Ureter (tissue), 1 donor: ENCODE measurements around the gene ASCL2. TPM values are rescaled to one million over a fixed set of nuclear protein-coding genes. Genes with fewer than 3 reads are reported as not detected.
A peak's percentile ranks its signal among the peaks of the same experiment; 100 is the strongest.
"Not testable (repeated sequence)": the region's sequence is repeated elsewhere in the genome, so short reads cannot be mapped to it uniquely, and the experiment has no call there.

Experiments used
- DNase-seq: peaks from one replicate; pipeline ENCODE4 v3.0.0-alpha.2; 2020; ENCODE audit warnings: low spot score
- total RNA-seq: library from RNA; stranded (reverse); gene quantifications from one replicate; pipeline ENCODE4 v1.2.4, GENCODE V29; 2023
- donor health status: DM: yes; HTN: yes; CAD: no.

ASCL2 gene
- total RNA-seq, 1 donor from 2014 or later: 7.9 TPM

GRCh38 chr11:2260491-2261364 is 9.7 kb downstream of the ASCL2 start:
- DNase-seq: no peak

GRCh38 chr11:2259897-2260451 is 10.4 kb downstream of the ASCL2 start:
- DNase-seq: no peak

- peak; percentile 39 for DNase-seq
Measured at GRCh38 chr11:2259466-2259830, 10.9 kb downstream of the ASCL2 start.

- no peak for DNase-seq
Measured at GRCh38 chr11:2258501-2259465, 11.6 kb downstream of the ASCL2 start.

GRCh38 chr11:2256951-2257700 is 13.3 kb downstream of the ASCL2 start:
- peak; percentile 79 for DNase-seq

- peak; percentile 61 for DNase-seq
Measured at GRCh38 chr11:2256293-2256913, 14.0 kb downstream of the ASCL2 start.

- no peak for DNase-seq
Measured at GRCh38 chr11:2252018-2252417, 18.4 kb downstream of the ASCL2 start.

GRCh38 chr11:2251138-2251537 is 19.2 kb downstream of the ASCL2 start:
- no peak for DNase-seq

GRCh38 chr11:2250485-2250884 is 19.9 kb downstream of the ASCL2 start:
- no peak for DNase-seq

- DNase-seq: no peak
Measured at GRCh38 chr11:2250041-2250440, 20.3 kb downstream of the ASCL2 start.

- DNase-seq: no peak
Measured at GRCh38 chr11:2249189-2249916, 21.0 kb downstream of the ASCL2 start.

- no peak for DNase-seq
Measured at GRCh38 chr11:2248762-2249161, 21.6 kb downstream of the ASCL2 start.

- no peak for DNase-seq
Measured at GRCh38 chr11:2248242-2248641, 22.1 kb downstream of the ASCL2 start.

- DNase-seq: no peak
Measured at GRCh38 chr11:2247496-2247895, 22.9 kb downstream of the ASCL2 start.

- no peak for DNase-seq
Measured at GRCh38 chr11:2240834-2241233, 29.6 kb downstream of the ASCL2 start.

GRCh38 chr11:2237457-2238238 is 32.7 kb downstream of the ASCL2 start:
- no peak for DNase-seq

- DNase-seq: not testable (repeated sequence)
Measured at GRCh38 chr11:2236381-2237134, 33.8 kb downstream of the ASCL2 start.

- no peak for DNase-seq
Measured at GRCh38 chr11:2235588-2236326, 34.6 kb downstream of the ASCL2 start.
